ENCODE data around the gene DSC1. TPM values are rescaled to one million over a fixed set of nuclear protein-coding genes. Genes with fewer than 3 reads are reported as not detected.
"Not testable (repeated sequence)": the region's sequence is repeated elsewhere in the genome, so short reads cannot be mapped to it uniquely, and the experiment has no call there.

DSC1 gene
- total RNA-seq, 2 donors from 2014 or later, result 0.41 TPM; not detected in 1

- H3K27me3 ChIP-seq (replicated peaks; ENCODE audit: insufficient read depth), result no peaks in the 10 kb centered on the region
- DNase-seq (ENCODE audit: low spot score) (no peak), ATAC-seq (ENCODE audit: insufficient number of reproducible peaks, low FRiP score, low read depth) (no peak)
- H3K4me1 ChIP-seq (ENCODE audit: control insufficient read depth in 1 of 2, low read depth in 2 of 2), result no peaks in the 10 kb centered on the region
- no peak overlapping the region for H3K27ac ChIP-seq
- no peak overlapping the region for H3K4me3 ChIP-seq
- TF ChIP-seq, protein P1, sequence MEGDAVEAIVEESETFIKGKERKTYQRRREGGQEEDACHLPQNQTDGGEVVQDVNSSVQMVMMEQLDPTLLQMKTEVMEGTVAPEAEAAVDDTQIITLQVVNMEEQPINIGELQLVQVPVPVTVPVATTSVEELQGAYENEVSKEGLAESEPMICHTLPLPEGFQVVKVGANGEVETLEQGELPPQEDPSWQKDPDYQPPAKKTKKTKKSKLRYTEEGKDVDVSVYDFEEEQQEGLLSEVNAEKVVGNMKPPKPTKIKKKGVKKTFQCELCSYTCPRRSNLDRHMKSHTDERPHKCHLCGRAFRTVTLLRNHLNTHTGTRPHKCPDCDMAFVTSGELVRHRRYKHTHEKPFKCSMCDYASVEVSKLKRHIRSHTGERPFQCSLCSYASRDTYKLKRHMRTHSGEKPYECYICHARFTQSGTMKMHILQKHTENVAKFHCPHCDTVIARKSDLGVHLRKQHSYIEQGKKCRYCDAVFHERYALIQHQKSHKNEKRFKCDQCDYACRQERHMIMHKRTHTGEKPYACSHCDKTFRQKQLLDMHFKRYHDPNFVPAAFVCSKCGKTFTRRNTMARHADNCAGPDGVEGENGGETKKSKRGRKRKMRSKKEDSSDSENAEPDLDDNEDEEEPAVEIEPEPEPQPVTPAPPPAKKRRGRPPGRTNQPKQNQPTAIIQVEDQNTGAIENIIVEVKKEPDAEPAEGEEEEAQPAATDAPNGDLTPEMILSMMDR (IDR thresholded peaks at IDR 0.05), result no peak
- no peaks in the 10 kb centered on the region for H3K36me3 ChIP-seq
- H3K9me3 ChIP-seq, result no peaks in the 10 kb centered on the region
Measured at GRCh38 chr18:31143025-31143424, 19.6 kb downstream of the DSC1 start.

GRCh38 chr18:31138709-31139108 is 23.9 kb downstream of the DSC1 start:
- Histone ChIP-seq H3K27me3 (replicated peaks; ENCODE audit: insufficient read depth) (no peaks in the 10 kb centered on the region), H3K9me3 (no peaks in the 10 kb centered on the region), H3K27ac (no peak overlapping the region), H3K4me3 (no peak overlapping the region), H3K4me1 (ENCODE audit: control insufficient read depth in 1 of 2, low read depth in 2 of 2) (no peaks in the 10 kb centered on the region), H3K36me3 (no peaks in the 10 kb centered on the region)
- DNase-seq (ENCODE audit: low spot score) (no peak), ATAC-seq (ENCODE audit: insufficient number of reproducible peaks, low FRiP score, low read depth) (no peak)
- TF ChIP-seq, protein P1 (IDR thresholded peaks at IDR 0.05), result no peak

GRCh38 chr18:31134988-31135529 is 27.6 kb downstream of the DSC1 start:
- Histone ChIP-seq H3K36me3 (no peaks in the 10 kb centered on the region), H3K27ac (no peak overlapping the region), H3K27me3 (replicated peaks; ENCODE audit: insufficient read depth) (no peaks in the 10 kb centered on the region), H3K4me3 (no peak overlapping the region), H3K9me3 (no peaks in the 10 kb centered on the region), H3K4me1 (ENCODE audit: control insufficient read depth in 1 of 2, low read depth in 2 of 2) (no peaks in the 10 kb centered on the region)
- no peak for ATAC-seq (ENCODE audit: insufficient number of reproducible peaks, low FRiP score, low read depth)
- TF ChIP-seq, protein P1 (IDR thresholded peaks at IDR 0.05), result no peak
- no peak for DNase-seq (ENCODE audit: low spot score)

- DNase-seq (ENCODE audit: low spot score), result no peak
- no peak for ATAC-seq (ENCODE audit: insufficient number of reproducible peaks, low FRiP score, low read depth)
- no peak overlapping the region for H3K27ac ChIP-seq
- H3K9me3 ChIP-seq, result no peaks in the 10 kb centered on the region
- no peak overlapping the region for H3K4me3 ChIP-seq
- no peaks in the 10 kb centered on the region for H3K36me3 ChIP-seq
- no peaks in the 10 kb centered on the region for H3K27me3 ChIP-seq (replicated peaks; ENCODE audit: insufficient read depth)
- H3K4me1 ChIP-seq (ENCODE audit: control insufficient read depth in 1 of 2, low read depth in 2 of 2), result no peaks in the 10 kb centered on the region
- TF ChIP-seq, protein P1 (IDR thresholded peaks at IDR 0.05), result no peak
Measured at GRCh38 chr18:31129398-31130115, 33.1 kb downstream of the DSC1 start.

- no peak for DNase-seq (ENCODE audit: low spot score)
- Histone ChIP-seq H3K4me1 (ENCODE audit: control insufficient read depth in 1 of 2, low read depth in 2 of 2) (no peaks in the 10 kb centered on the region), H3K9me3 (no peaks in the 10 kb centered on the region), H3K36me3 (no peaks in the 10 kb centered on the region), H3K27me3 (replicated peaks; ENCODE audit: insufficient read depth) (no peaks in the 10 kb centered on the region), H3K27ac (no peak overlapping the region), H3K4me3 (no peak overlapping the region)
- TF ChIP-seq, protein P1 (IDR thresholded peaks at IDR 0.05), result no peak
- ATAC-seq (ENCODE audit: insufficient number of reproducible peaks, low FRiP score, low read depth), result no peak
Measured at GRCh38 chr18:31125878-31126277, 36.8 kb downstream of the DSC1 start.

- ATAC-seq (ENCODE audit: insufficient number of reproducible peaks, low FRiP score, low read depth); DNase-seq (ENCODE audit: low spot score); H3K9me3 ChIP-seq: not testable (repeated sequence)
Measured at GRCh38 chr18:31123125-31123524, 39.5 kb downstream of the DSC1 start.

More at GRCh38 chr18:31123125-31123524, 39.5 kb downstream of the DSC1 start:
- not testable (repeated sequence) for H3K4me3 ChIP-seq; H3K4me1 ChIP-seq (ENCODE audit: control insufficient read depth in 1 of 2, low read depth in 2 of 2); H3K36me3 ChIP-seq; H3K27ac ChIP-seq; H3K27me3 ChIP-seq (replicated peaks; ENCODE audit: insufficient read depth)
